ENCODE measurements around the gene COL23A1.

DNA sequence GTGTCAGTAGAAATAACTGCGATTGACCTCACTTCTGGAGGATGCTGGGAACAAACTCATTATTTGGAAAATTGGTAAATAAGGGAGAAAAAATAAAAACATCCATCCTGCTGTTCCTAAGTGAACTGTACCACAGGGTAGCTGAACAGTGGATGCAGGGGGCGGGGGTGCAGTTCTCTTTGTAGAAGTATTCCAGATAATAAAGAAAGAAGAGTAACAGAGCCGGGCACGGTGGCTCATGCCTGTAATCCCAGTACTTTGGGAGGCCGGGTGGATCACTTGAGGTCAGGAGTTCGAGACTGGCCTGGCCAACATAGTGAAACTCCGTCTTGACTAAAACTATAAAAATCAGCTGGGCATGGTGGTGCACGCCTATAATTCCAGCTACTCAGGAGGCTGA, 132.1 kb downstream of the COL23A1 start:
- TF ChIP-seq, protein P1, sequence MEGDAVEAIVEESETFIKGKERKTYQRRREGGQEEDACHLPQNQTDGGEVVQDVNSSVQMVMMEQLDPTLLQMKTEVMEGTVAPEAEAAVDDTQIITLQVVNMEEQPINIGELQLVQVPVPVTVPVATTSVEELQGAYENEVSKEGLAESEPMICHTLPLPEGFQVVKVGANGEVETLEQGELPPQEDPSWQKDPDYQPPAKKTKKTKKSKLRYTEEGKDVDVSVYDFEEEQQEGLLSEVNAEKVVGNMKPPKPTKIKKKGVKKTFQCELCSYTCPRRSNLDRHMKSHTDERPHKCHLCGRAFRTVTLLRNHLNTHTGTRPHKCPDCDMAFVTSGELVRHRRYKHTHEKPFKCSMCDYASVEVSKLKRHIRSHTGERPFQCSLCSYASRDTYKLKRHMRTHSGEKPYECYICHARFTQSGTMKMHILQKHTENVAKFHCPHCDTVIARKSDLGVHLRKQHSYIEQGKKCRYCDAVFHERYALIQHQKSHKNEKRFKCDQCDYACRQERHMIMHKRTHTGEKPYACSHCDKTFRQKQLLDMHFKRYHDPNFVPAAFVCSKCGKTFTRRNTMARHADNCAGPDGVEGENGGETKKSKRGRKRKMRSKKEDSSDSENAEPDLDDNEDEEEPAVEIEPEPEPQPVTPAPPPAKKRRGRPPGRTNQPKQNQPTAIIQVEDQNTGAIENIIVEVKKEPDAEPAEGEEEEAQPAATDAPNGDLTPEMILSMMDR (tag by site-specific recombination; IDR thresholded peaks at IDR 0.05) = no peak
- TF ChIP-seq, protein P2, sequence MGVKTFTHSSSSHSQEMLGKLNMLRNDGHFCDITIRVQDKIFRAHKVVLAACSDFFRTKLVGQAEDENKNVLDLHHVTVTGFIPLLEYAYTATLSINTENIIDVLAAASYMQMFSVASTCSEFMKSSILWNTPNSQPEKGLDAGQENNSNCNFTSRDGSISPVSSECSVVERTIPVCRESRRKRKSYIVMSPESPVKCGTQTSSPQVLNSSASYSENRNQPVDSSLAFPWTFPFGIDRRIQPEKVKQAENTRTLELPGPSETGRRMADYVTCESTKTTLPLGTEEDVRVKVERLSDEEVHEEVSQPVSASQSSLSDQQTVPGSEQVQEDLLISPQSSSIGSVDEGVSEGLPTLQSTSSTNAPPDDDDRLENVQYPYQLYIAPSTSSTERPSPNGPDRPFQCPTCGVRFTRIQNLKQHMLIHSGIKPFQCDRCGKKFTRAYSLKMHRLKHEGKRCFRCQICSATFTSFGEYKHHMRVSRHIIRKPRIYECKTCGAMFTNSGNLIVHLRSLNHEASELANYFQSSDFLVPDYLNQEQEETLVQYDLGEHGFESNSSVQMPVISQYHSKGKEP (tag by site-specific recombination; IDR thresholded peaks at IDR 0.05) = no peak
- TF ChIP-seq PRDM1 (tag by site-specific recombination; IDR thresholded peaks at IDR 0.05) (no peak), WT1 (tag by site-specific recombination; IDR thresholded peaks at IDR 0.05) (no peak), ZNF24 (tag by site-specific recombination; IDR thresholded peaks at IDR 0.05) (no peak), OVOL3 (tag by site-specific recombination; IDR thresholded peaks at IDR 0.05) (no peak)
- TF ChIP-seq, protein P3, sequence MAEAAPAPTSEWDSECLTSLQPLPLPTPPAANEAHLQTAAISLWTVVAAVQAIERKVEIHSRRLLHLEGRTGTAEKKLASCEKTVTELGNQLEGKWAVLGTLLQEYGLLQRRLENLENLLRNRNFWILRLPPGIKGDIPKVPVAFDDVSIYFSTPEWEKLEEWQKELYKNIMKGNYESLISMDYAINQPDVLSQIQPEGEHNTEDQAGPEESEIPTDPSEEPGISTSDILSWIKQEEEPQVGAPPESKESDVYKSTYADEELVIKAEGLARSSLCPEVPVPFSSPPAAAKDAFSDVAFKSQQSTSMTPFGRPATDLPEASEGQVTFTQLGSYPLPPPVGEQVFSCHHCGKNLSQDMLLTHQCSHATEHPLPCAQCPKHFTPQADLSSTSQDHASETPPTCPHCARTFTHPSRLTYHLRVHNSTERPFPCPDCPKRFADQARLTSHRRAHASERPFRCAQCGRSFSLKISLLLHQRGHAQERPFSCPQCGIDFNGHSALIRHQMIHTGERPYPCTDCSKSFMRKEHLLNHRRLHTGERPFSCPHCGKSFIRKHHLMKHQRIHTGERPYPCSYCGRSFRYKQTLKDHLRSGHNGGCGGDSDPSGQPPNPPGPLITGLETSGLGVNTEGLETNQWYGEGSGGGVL (tag by site-specific recombination; IDR thresholded peaks at IDR 0.05) = no peak
- TF ChIP-seq, protein P4, sequence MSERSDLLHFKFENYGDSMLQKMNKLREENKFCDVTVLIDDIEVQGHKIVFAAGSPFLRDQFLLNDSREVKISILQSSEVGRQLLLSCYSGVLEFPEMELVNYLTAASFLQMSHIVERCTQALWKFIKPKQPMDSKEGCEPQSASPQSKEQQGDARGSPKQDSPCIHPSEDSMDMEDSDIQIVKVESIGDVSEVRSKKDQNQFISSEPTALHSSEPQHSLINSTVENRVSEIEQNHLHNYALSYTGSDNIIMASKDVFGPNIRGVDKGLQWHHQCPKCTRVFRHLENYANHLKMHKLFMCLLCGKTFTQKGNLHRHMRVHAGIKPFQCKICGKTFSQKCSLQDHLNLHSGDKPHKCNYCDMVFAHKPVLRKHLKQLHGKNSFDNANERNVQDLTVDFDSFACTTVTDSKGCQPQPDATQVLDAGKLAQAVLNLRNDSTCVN (tag by site-specific recombination; optimal IDR thresholded peaks at IDR 0.05) = no peak

All from HEK293 (cell line).